ENCODE measurements around the gene GANAB. TPM values are rescaled to one million over a fixed set of nuclear protein-coding genes. Genes with fewer than 3 reads are reported as not detected.

GANAB gene
- total and polyA plus RNA-seq, 2 of the 13 experiments (the other 11 are each of a cell fraction or from before 2014, with no cell fraction given), result 99.5 to 234 TPM

DNA sequence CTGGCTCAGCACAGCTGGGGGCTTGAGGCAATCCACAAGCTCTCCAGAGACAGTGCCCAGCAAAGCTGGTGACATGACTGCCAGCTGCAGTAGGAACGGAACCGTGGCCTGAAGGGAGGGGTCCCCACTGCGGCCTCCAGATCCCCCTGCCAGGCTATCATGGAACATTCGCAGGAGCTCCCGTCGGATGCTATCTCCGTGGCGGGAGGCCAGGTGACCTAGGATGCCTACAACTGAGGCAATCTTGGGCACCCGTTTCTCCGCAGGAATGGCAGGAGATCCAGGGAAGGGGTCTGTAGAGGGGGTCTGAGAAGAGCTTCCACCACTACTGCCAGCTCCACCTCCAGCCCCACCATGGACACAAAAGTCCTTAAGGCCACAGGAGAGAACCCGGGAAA lies 2.6 kb upstream of the GANAB start:
- no peak for FAIRE-seq
- no peaks in the 10 kb centered on the region for H3K27me3 ChIP-seq (ENCODE audit: control insufficient read depth in 1 of 2, insufficient read depth in 2 of 2, low read length in 2 of 2)
- no peak overlapping the region for H3K27ac ChIP-seq (ENCODE audit: extremely low read length, insufficient read depth, low read length)
- no peak for ATAC-seq
- ChIA-PET POLR2A (interaction anchor here (0.9 to 5.0 kb wide), 7 partner anchors 16 to 224 kb away, joined by 3 to 53 read pairs (median 4); partner anchors contain the start of genes B3GAT3, C11orf98, CSKMT and EEF1G), CTCF (ENCODE audit: low intra/inter-chr PET ratio, low total read pairs) (no interaction called here)
- TF ChIP-seq ZNF496 (CRISPR knock-in tag; IDR thresholded peaks at IDR 0.05; ENCODE audit: insufficient replicate concordance) (no peak), ZNF629 (CRISPR knock-in tag; conservative IDR thresholded peaks at IDR 0.05) (no peak), ZC3H13 (CRISPR knock-in tag; IDR thresholded peaks at IDR 0.05) (0 out of 2 replicates have a peak, but pooled peaks have one; percentile 21), HDAC6 (IDR thresholded peaks at IDR 0.05; ENCODE audit: low read depth, low read length) (no peak), ZNF644 (CRISPR knock-in tag; IDR thresholded peaks at IDR 0.05; ENCODE audit: low read depth) (no peak), KDM1A (CRISPR knock-in tag; IDR thresholded peaks at IDR 0.05) (no peak), POLR2AphosphoS5 (IDR thresholded peaks at IDR 0.05; ENCODE audit: low read depth, low read length) (no peak), AGO2 (optimal IDR thresholded peaks at IDR 0.05; ENCODE audit: low read depth, low read length) (peak; percentile 3), IKZF1 (IDR thresholded peaks at IDR 0.05) (no peak)
- TF ChIP-seq, protein P1, sequence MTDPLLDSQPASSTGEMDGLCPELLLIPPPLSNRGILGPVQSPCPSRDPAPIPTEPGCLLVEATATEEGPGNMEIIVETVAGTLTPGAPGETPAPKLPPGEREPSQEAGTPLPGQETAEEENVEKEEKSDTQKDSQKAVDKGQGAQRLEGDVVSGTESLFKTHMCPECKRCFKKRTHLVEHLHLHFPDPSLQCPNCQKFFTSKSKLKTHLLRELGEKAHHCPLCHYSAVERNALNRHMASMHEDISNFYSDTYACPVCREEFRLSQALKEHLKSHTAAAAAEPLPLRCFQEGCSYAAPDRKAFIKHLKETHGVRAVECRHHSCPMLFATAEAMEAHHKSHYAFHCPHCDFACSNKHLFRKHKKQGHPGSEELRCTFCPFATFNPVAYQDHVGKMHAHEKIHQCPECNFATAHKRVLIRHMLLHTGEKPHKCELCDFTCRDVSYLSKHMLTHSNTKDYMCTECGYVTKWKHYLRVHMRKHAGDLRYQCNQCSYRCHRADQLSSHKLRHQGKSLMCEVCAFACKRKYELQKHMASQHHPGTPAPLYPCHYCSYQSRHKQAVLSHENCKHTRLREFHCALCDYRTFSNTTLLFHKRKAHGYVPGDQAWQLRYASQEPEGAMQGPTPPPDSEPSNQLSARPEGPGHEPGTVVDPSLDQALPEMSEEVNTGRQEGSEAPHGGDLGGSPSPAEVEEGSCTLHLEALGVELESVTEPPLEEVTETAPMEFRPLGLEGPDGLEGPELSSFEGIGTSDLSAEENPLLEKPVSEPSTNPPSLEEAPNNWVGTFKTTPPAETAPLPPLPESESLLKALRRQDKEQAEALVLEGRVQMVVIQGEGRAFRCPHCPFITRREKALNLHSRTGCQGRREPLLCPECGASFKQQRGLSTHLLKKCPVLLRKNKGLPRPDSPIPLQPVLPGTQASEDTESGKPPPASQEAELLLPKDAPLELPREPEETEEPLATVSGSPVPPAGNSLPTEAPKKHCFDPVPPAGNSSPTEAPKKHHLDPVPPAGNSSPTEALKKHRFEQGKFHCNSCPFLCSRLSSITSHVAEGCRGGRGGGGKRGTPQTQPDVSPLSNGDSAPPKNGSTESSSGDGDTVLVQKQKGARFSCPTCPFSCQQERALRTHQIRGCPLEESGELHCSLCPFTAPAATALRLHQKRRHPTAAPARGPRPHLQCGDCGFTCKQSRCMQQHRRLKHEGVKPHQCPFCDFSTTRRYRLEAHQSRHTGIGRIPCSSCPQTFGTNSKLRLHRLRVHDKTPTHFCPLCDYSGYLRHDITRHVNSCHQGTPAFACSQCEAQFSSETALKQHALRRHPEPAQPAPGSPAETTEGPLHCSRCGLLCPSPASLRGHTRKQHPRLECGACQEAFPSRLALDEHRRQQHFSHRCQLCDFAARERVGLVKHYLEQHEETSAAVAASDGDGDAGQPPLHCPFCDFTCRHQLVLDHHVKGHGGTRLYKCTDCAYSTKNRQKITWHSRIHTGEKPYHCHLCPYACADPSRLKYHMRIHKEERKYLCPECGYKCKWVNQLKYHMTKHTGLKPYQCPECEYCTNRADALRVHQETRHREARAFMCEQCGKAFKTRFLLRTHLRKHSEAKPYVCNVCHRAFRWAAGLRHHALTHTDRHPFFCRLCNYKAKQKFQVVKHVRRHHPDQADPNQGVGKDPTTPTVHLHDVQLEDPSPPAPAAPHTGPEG (CRISPR knock-in tag; IDR thresholded peaks at IDR 0.05), result no peak
- TF ChIP-seq, protein P2, sequence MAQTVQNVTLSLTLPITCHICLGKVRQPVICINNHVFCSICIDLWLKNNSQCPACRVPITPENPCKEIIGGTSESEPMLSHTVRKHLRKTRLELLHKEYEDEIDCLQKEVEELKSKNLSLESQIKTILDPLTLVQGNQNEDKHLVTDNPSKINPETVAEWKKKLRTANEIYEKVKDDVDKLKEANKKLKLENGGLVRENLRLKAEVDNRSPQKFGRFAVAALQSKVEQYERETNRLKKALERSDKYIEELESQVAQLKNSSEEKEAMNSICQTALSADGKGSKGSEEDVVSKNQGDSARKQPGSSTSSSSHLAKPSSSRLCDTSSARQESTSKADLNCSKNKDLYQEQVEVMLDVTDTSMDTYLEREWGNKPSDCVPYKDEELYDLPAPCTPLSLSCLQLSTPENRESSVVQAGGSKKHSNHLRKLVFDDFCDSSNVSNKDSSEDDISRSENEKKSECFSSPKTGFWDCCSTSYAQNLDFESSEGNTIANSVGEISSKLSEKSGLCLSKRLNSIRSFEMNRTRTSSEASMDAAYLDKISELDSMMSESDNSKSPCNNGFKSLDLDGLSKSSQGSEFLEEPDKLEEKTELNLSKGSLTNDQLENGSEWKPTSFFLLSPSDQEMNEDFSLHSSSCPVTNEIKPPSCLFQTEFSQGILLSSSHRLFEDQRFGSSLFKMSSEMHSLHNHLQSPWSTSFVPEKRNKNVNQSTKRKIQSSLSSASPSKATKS (CRISPR knock-in tag; IDR thresholded peaks at IDR 0.05), result no peak
- no TSS peak for BruUV-seq (replicated peaks)
- H2AFZ ChIP-seq (ENCODE audit: low read length), result no peak overlapping the region
- peaks cover 43% of the 10 kb centered on the region for H3K4me1 ChIP-seq (ENCODE audit: insufficient read depth, low read length)
- peaks cover 43% of the 10 kb centered on the region for H3K79me2 ChIP-seq (ENCODE audit: insufficient read depth, low read length)
- no peak overlapping the region for H3K4me3 ChIP-seq (replicated peaks in 1 of 3; ENCODE audit: insufficient read depth in 1 of 3, low read depth in 2 of 3, low read length in 3 of 3)
- in situ Hi-C loops (cut with HindIII; ENCODE audit: extremely low pct_ligation_motif_present, low pct_unique_long_range_greater_than_20kb) (no loop called here), intact Hi-C loops (cut with micrococcal nuclease; ENCODE audit: unreplicated experiment) (no loop called here)
- H4K20me1 ChIP-seq (ENCODE audit: insufficient read depth, low read length), result peaks cover 8% of the 10 kb centered on the region
- no peak overlapping the region for H3K4me2 ChIP-seq (ENCODE audit: low read depth, low read length)
- H3K9ac ChIP-seq (ENCODE audit: insufficient read depth, low read depth, low read length), result no peak overlapping the region
- peaks cover 4 to 20% of the 10 kb centered on the region in 2 experiments; a peak in 3 of 5 replicates for H3K36me3 ChIP-seq (replicated peaks in 1 of 2; ENCODE audit: control insufficient read depth in 1 of 2, insufficient read depth in 2 of 2, low read length in 2 of 2)
- WGBS (ENCODE audit: low lambda C conversion rate), result 93% methylated on average over 8 of the region's 11 CpGs
- H3K9me3 ChIP-seq (ENCODE audit: low read length), result no peaks in the 10 kb centered on the region
- no peak for DNase-seq (ENCODE audit: low spot score)
